Esophagus (tissue), 2 donors: ENCODE measurements around the gene TRMO. TPM values are rescaled to one million over a fixed set of nuclear protein-coding genes. Genes with fewer than 3 reads are reported as not detected.

ENCODE experiments used
- H3K27ac ChIP-seq, 2 donors: one replicate each; pipeline ENCODE4 v1.5.1; 2013; ENCODE audit warnings: low read depth in 2 of 2, mild to moderate bottlenecking in 2 of 2, inconsistent platforms in 1 of 2, low read length in 1 of 2, moderate library complexity in 1 of 2
- H3K27me3 ChIP-seq, 2 donors: one replicate each; pipeline ENCODE4 v1.6.1; 2013; ENCODE audit warnings: low read length in 2 of 2, control low read depth in 1 of 2, mild to moderate bottlenecking in 1 of 2; ENCODE audit not compliant: insufficient read depth in 2 of 2, control insufficient read depth in 1 of 2
- H3K36me3 ChIP-seq, 2 donors: one replicate each; pipeline ENCODE4 v1.6.1; 2013; ENCODE audit warnings: low read length in 1 of 2; ENCODE audit not compliant: control insufficient read depth in 2 of 2, insufficient read depth in 2 of 2
- H3K4me1 ChIP-seq, 2 donors: one replicate each; pipeline ENCODE4 v1.6.1; 2013; ENCODE audit warnings: low read length in 1 of 2; ENCODE audit not compliant: control insufficient read depth in 2 of 2, insufficient read depth in 2 of 2
- H3K4me3 ChIP-seq, 2 donors: one replicate each; pipeline ENCODE4 v1.5.1; 2013; ENCODE audit warnings: low read length in 2 of 2, mild to moderate bottlenecking in 2 of 2, low read depth in 1 of 2, moderate library complexity in 1 of 2
- H3K9me3 ChIP-seq, 2 donors: one replicate each; pipeline ENCODE4 v1.6.1; 2013; ENCODE audit warnings: mild to moderate bottlenecking in 2 of 2, low read depth in 1 of 2, low read length in 1 of 2, moderate library complexity in 1 of 2; ENCODE audit not compliant: control insufficient read depth in 2 of 2, insufficient read depth in 1 of 2
- WGBS, 2 donors: extraction: QIAGEN DNeasy Blood & Tissue Kit; methylation state at CpG; one replicate each; pipeline ENCODE4 v1.1.7; 2013; 5-methylcytosine and 5-hydroxymethylcytosine counted together
- polyA plus RNA-seq, 2 donors: library from polyadenylated mRNA; stranded (reverse); fragments of 200-250 nt; gene quantifications; one replicate each; pipeline ENCODE4 v1.2.3, GENCODE V29; 2013
- donor health status: healthy with polysubstance abuse.
- donor health status: Bipolar disorder and iron deficiency.

The TRMO gene
- polyA plus RNA-seq, 2 donors, result 4.3 to 8.9 TPM

DNA sequence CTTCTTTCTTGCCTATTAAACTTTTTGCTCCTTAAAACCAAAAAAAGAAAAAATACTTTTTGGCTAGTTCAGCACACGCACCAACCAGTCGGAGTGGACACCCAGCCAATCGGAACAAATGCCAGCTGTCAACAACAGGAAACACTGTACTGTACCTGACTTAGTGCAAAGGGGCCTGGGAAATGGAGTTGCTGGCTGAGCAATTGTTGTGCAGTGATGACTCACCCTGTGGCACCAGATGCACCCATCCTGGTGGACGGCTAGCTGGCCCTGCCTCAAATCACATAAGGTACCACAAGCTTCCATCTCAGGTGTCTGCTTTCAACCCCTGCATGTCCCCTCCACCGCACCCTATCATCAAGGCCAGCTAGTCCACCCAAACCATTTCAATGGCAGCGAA, 48.4 kb downstream of the TRMO start:
- Histone ChIP-seq H3K4me1 (peaks cover 0 to 8% of the 10 kb centered on the region in 2 donors), H3K9me3 (no peaks in the 10 kb centered on the region), H3K4me3 (no peak overlapping the region), H3K36me3 (no peaks in the 10 kb centered on the region), H3K27me3 (no peaks in the 10 kb centered on the region), H3K27ac (peak overlapping the region; percentile 45 to 71)
- WGBS, 2 donors, result 60 to 72% methylated on average over 6 of the region's 6 CpGs

DNA sequence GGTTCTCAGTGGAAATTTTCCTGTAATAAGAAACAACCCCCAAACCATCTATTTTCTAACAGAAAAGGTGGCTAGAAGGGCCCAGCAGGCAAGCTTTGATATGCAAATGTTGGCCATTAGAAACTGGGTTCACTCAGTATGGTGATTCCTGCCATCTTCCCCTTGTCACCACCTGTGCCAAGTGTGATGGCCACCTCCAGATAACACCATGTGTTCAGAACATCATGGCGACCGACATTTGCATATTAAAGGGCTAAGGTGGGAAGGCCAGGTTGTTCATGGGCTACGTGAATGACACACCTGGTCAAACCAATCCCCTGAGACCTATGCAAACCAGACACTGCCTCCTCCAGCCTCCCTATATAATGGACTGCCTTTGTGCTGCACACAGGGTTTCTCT, 48.9 kb downstream of the TRMO start:
- Histone ChIP-seq H3K4me3 (no peak overlapping the region), H3K9me3 (no peaks in the 10 kb centered on the region), H3K36me3 (no peaks in the 10 kb centered on the region), H3K27me3 (no peaks in the 10 kb centered on the region), H3K4me1 (peaks cover 0 to 8% of the 10 kb centered on the region in 2 donors), H3K27ac (peak overlapping the region in 1 of 2 donors; percentile 61)
- WGBS, 2 donors, result 82 to 88% methylated on average over 3 of the region's 3 CpGs

DNA sequence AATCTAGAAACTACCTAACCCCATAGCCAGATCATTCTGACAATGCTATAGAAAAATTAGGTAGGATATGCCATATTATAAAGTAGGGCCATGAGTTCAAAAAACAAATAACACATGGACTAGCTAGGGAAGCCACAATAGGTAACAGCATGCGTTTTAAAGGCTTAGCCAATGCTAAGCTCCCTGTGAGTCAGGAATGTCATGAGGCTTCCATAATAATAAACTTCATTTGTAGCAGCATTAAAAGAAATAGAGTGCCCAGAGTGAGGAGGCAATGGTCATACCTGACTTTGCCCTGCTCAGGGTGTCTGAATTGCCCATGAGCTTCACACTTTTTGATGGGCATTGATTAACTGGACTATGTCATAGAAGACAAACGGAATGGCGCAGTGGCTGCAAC, 53.4 kb downstream of the TRMO start:
- Histone ChIP-seq H3K4me1 (peaks cover 0 to 4% of the 10 kb centered on the region in 2 donors), H3K36me3 (no peaks in the 10 kb centered on the region), H3K9me3 (no peaks in the 10 kb centered on the region), H3K4me3 (no peak overlapping the region), H3K27me3 (no peaks in the 10 kb centered on the region), H3K27ac (no peak overlapping the region)
- WGBS, 2 donors, result 78 to 83% methylated on average over 3 of the region's 3 CpGs

DNA sequence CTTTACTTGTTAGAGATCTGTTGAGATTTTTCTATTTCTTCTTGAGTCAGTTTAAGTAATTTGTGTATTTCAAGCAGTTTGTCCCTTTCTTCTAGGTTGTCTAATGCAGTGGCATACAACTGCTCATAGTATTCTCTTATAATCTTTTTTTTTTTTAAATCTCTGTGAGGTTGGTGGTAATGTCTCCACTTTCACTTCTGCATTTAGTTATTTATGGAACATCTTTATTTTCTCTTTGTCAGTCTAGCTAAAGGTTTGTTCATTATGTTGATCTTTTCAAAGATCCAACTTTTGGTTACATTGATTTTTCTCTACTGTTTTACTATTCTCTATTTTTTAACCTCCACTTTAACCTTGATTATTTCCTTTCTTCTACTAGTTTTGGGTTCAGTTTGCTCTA, 55.5 kb downstream of the TRMO start:
- Histone ChIP-seq H3K4me3 (no peak overlapping the region), H3K9me3 (no peaks in the 10 kb centered on the region), H3K4me1 (peaks cover 0 to 5% of the 10 kb centered on the region in 2 donors), H3K36me3 (no peaks in the 10 kb centered on the region), H3K27me3 (no peaks in the 10 kb centered on the region), H3K27ac (no peak overlapping the region)

DNA sequence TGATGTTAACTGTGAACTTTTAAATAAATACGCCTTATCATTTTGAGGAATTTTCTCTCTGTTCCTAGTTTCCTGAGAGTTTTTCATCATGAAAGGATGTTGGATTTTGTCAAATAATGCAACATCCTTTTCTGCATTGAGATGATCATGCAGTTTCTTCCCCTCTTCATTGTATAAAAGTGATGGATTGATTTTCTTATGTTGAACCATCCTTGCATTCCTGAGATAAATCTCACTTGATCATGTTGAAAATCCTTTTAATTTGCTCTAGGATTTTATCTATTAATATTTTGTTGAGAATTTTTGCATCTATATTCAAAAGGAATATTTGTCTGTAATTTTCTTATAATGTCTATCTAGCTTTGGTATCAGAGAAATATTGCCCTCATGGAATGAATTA, 56.0 kb downstream of the TRMO start:
- Histone ChIP-seq H3K36me3 (no peaks in the 10 kb centered on the region), H3K27ac (no peak overlapping the region), H3K27me3 (no peaks in the 10 kb centered on the region), H3K4me3 (no peak overlapping the region), H3K4me1 (peaks cover 0 to 5% of the 10 kb centered on the region in 2 donors), H3K9me3 (no peaks in the 10 kb centered on the region)
- 97 to 98% methylated on average over 1 of the region's 1 CpG for WGBS, 2 donors

DNA sequence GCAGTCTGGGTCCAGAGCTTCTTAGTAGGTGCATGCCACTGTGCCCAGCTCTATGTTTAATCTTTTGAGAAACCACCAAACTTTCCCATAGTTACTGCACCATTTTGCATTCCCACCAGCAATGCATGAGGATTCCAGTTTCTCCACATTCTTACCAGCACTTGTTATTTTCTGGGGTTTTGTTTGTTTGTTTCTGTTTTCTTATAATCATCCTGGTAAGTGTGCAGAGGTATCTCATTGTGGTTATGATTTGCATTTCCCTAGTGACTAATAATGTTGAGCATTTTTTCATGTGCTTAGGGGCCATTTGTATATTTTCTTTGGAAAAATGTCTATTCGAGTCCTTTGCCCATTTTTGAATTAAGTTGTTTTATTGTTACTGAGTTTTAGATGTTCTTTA, 57.9 kb downstream of the TRMO start:
- WGBS, 2 donors, result 64 to 78% methylated on average over 1 of the region's 1 CpG
- Histone ChIP-seq H3K36me3 (no peaks in the 10 kb centered on the region), H3K27ac (no peak overlapping the region), H3K4me1 (peaks cover 2 to 5% of the 10 kb centered on the region in 2 donors), H3K9me3 (peaks cover 0 to 2% of the 10 kb centered on the region in 2 donors), H3K27me3 (no peaks in the 10 kb centered on the region), H3K4me3 (no peak overlapping the region)

DNA sequence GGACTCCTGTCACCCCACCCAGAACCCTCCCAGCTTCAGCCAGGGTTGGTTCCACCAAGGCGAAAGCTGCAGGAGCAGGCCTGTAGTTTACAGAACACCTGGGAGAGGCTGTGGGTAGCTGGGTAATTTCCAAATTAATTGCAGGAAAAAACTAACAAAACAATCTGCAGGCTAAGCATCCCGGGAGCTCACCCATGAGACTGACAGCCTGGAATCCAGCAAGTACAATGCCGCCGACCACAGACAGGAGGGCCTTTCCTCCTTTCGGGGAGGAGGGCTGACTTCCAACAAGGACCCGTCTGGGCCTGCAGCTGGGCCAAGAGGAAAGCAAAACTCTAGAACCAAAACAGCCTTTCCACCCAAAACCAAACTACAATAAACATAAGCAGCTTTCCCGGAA, 59.0 kb downstream of the TRMO start:
- Histone ChIP-seq H3K27me3 (no peaks in the 10 kb centered on the region), H3K9me3 (peaks cover 0 to 2% of the 10 kb centered on the region in 2 donors), H3K4me1 (peaks cover 2 to 5% of the 10 kb centered on the region in 2 donors), H3K36me3 (no peaks in the 10 kb centered on the region), H3K4me3 (no peak overlapping the region), H3K27ac (peak overlapping the region; percentile 11 to 34)
- 36 to 62% methylated on average over 7 of the region's 7 CpGs for WGBS, 2 donors

DNA sequence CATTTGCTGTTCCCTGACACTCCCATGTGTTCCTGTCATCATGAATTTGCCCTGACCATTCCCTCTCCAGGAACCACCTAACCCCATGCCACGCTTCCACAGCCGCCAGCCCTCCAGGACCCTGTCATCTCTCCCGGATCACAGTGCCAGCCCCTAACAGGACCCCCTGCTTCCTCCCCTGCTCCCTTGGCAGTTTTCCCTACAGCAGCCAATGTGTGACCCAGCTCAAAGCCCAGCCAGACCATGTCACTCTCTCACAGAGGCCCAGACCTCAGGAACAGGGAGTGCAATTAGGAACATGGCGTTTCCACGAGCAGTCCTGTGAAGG, 61.2 kb downstream of the TRMO start:
- Histone ChIP-seq H3K9me3 (peaks cover 0 to 2% of the 10 kb centered on the region in 2 donors), H3K27me3 (peaks cover 0 to 3% of the 10 kb centered on the region in 2 donors), H3K27ac (no peak overlapping the region), H3K4me1 (peaks cover 2 to 5% of the 10 kb centered on the region in 2 donors), H3K4me3 (no peak overlapping the region), H3K36me3 (no peaks in the 10 kb centered on the region)
- WGBS, 2 donors, result 75 to 80% methylated on average over 5 of the region's 5 CpGs

DNA sequence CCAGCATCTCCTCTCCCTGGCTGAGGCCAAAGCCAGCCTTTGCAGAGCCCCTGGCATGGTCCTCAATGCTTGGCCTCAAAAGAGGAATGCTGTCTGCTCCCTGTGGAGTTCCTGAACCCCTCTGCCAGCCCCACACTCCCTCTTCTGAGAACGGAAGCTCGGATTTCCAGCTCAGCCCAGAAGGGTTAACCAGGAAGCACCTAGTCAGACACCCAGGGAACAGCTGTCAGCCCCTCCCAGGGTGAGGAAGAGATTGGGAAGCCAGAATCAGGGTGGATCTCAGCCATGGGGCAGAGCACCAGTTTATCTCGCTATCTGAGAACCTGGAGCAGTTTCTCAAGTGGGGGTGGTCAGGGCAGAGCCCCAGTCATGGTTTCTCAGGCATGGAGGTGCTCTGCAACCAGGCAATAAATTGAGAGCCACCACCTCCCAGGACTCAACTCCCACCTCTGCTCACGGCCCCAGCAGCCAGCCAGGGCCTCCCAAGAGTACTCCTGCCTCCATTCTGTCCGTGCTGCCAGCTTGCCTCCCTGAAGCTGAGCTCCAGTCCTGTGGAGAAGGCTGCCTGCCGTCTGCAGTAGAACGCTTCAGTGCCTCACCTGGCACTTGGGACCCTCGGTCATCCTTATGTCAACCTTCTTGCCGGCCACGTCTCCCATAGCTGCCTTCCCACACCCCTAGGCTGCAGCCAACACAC, 61.7 kb downstream of the TRMO start:
- Histone ChIP-seq H3K4me1 (peaks cover 2 to 5% of the 10 kb centered on the region in 2 donors), H3K27ac (no peak overlapping the region), H3K4me3 (no peak overlapping the region), H3K9me3 (peaks cover 0 to 2% of the 10 kb centered on the region in 2 donors), H3K27me3 (peaks cover 0 to 3% of the 10 kb centered on the region in 2 donors), H3K36me3 (no peaks in the 10 kb centered on the region)
- 49 to 53% methylated on average over 10 of the region's 10 CpGs for WGBS, 2 donors

DNA sequence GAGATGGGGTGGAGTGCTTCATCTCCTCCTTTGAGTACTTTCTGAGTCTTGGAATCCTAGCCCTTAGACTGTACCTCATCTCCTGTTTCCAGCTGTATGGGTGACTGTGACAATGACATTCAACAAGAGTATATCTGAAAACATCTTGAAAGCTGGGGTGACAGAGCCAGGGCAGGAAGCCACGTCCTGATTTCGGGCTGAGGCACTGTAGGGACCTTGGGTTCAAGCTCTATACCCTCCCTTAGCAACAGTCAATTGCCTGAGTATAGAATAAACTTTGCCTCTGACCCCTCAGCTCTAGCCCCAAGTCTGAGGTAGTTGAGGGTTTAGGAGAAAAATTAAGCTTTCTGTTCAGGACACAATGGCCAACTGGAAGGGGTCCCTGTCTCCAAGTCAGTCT, 63.0 kb downstream of the TRMO start:
- 57 to 63% methylated on average over 2 of the region's 2 CpGs for whole genome bisulfite sequencing, 2 donors
- no peak overlapping the region for H3K4me3 ChIP-seq
- peaks cover 2 to 13% of the 10 kb centered on the region in 2 donors for H3K4me1 ChIP-seq
- H3K36me3 ChIP-seq, result no peaks in the 10 kb centered on the region
- peaks cover 0 to 10% of the 10 kb centered on the region in 2 donors for H3K27me3 ChIP-seq
- H3K27ac ChIP-seq, result no peak overlapping the region
- H3K9me3 ChIP-seq, result peaks cover 0 to 2% of the 10 kb centered on the region in 2 donors
